Activated CD8-positive, alpha-beta memory T cell treated with anti-CD3 and anti-CD28 coated beads for 36 hours (primary cell): ENCODE data around the gene SMC3. TPM values are rescaled to one million over a fixed set of nuclear protein-coding genes. Genes with fewer than 3 reads are reported as not detected.

ENCODE experiments used
- CTCF ChIA-PET: fragments of 350-600 bp; sonication (Branson Sonifier 250); formaldehyde crosslinking; loops from one replicate; lab custom pipeline; 2021; ENCODE audit warnings: antibody characterized with exemption; lab: Charles Lee
- POLR2A ChIA-PET: fragments of 350-600 bp; sonication (Branson Sonifier 250); formaldehyde crosslinking; loops from one replicate; lab custom pipeline; 2021; ENCODE audit warnings: antibody characterized with exemption; lab: Charles Lee
- total RNA-seq, 2 experiments: library from RNA; stranded (reverse); gene quantifications; one replicate each; pipeline ENCODE4 v1.2.3, GENCODE V29; 2021

SMC3 gene
- total RNA-seq, 2 experiments from 2014 or later = 73.7 to 73.9 TPM

GRCh38 chr10:110535958-110536891 is 31.3 kb upstream of the SMC3 start:
- ChIA-PET CTCF (interaction anchor here (1.2 to 1.8 kb wide), 2 partner anchors 24 to 230 kb away, joined by 5 to 6 read pairs; no protein-coding TSS in a partner anchor), POLR2A (no interaction called here)

GRCh38 chr10:110539091-110539490 is 28.4 kb upstream of the SMC3 start:
- ChIA-PET POLR2A (no interaction called here), CTCF (interaction anchor here (0.7 to 2.2 kb wide), 2 partner anchors 8 to 36 kb away, joined by 3 to 6 read pairs; no protein-coding TSS in a partner anchor)

- ChIA-PET CTCF (no interaction called here), POLR2A (no interaction called here)
Measured at GRCh38 chr10:110540031-110540430, 27.5 kb upstream of the SMC3 start.

GRCh38 chr10:110544958-110545537 is 22.4 kb upstream of the SMC3 start:
- POLR2A ChIA-PET = no interaction called here
- CTCF ChIA-PET = interaction anchor here (0.6 to 2.9 kb wide), 4 partner anchors 12 to 224 kb away, joined by 3 to 17 read pairs (median 4); no protein-coding TSS in a partner anchor

GRCh38 chr10:110546077-110546476 is 21.4 kb upstream of the SMC3 start:
- ChIA-PET CTCF (interaction anchor here (0.8 to 2.9 kb wide), 11 partner anchors 13 to 241 kb away, joined by 3 to 17 read pairs (median 3); partner anchors contain the start of gene SMNDC1), POLR2A (interaction anchor here (0.5 to 0.8 kb wide), 2 partner anchors 192 to 338 kb away, joined by 3 to 4 read pairs; no protein-coding TSS in a partner anchor)

- ChIA-PET CTCF (interaction anchor here (0.6 to 2.9 kb wide), 16 partner anchors 9 to 242 kb away, joined by 3 to 17 read pairs (median 4); partner anchors contain the start of gene SMNDC1), POLR2A (interaction anchor here (0.5 to 0.8 kb wide), 2 partner anchors 193 to 339 kb away, joined by 3 to 4 read pairs; no protein-coding TSS in a partner anchor)
Measured at GRCh38 chr10:110546499-110547110, 20.9 kb upstream of the SMC3 start.

- POLR2A ChIA-PET = interaction anchor here (0.8 kb wide), 1 partner anchor 193 kb away, joined by 3 read pairs; no protein-coding TSS in a partner anchor
- CTCF ChIA-PET = interaction anchor here (0.6 to 2.9 kb wide), 15 partner anchors 9 to 242 kb away, joined by 3 to 17 read pairs (median 4); partner anchors contain the start of gene SMNDC1
Measured at GRCh38 chr10:110547139-110547761, 20.2 kb upstream of the SMC3 start.

- CTCF ChIA-PET = no interaction called here
- POLR2A ChIA-PET = no interaction called here
Measured at GRCh38 chr10:110548002-110548401, 19.5 kb upstream of the SMC3 start.

- ChIA-PET POLR2A (no interaction called here), CTCF (interaction anchor here (1.8 kb wide), 1 partner anchor 242 kb away, joined by 6 read pairs; no protein-coding TSS in a partner anchor)
Measured at GRCh38 chr10:110549211-110549610, 18.3 kb upstream of the SMC3 start.

GRCh38 chr10:110553905-110554304 is 13.6 kb upstream of the SMC3 start:
- CTCF ChIA-PET = no interaction called here
- POLR2A ChIA-PET = no interaction called here

GRCh38 chr10:110556296-110556695 is 11.2 kb upstream of the SMC3 start:
- CTCF ChIA-PET = no interaction called here
- POLR2A ChIA-PET = no interaction called here

GRCh38 chr10:110556969-110557601 is 10.4 kb upstream of the SMC3 start:
- ChIA-PET POLR2A (interaction anchor here (0.7 kb wide), 1 partner anchor 204 kb away, joined by 7 read pairs; no protein-coding TSS in a partner anchor), CTCF (interaction anchor here (0.7 to 1.3 kb wide), 4 partner anchors 9 to 142 kb away, joined by 3 to 4 read pairs (median 3); no protein-coding TSS in a partner anchor)

GRCh38 chr10:110558041-110558440 is 9.5 kb upstream of the SMC3 start:
- CTCF ChIA-PET = interaction anchor here (0.6 to 1.3 kb wide), 3 partner anchors 11 to 225 kb away, joined by 3 to 4 read pairs (median 3); no protein-coding TSS in a partner anchor
- POLR2A ChIA-PET = interaction anchor here (0.7 kb wide), 1 partner anchor 205 kb away, joined by 7 read pairs; no protein-coding TSS in a partner anchor

GRCh38 chr10:110560012-110560411 is 7.5 kb upstream of the SMC3 start:
- POLR2A ChIA-PET = no interaction called here
- CTCF ChIA-PET = no interaction called here

GRCh38 chr10:110561292-110561691 is 6.2 kb upstream of the SMC3 start:
- ChIA-PET POLR2A (no interaction called here), CTCF (no interaction called here)

GRCh38 chr10:110562348-110562747 is 5.1 kb upstream of the SMC3 start:
- ChIA-PET POLR2A (no interaction called here), CTCF (interaction anchor here (1.0 kb wide), 1 partner anchor 12 kb away, joined by 3 read pairs; no protein-coding TSS in a partner anchor)

- POLR2A ChIA-PET = no interaction called here
- CTCF ChIA-PET = interaction anchor here (1.0 kb wide), 1 partner anchor 11 kb away, joined by 3 read pairs; no protein-coding TSS in a partner anchor
Measured at GRCh38 chr10:110563132-110563531, 4.4 kb upstream of the SMC3 start.
